ENCODE measurements around the gene PIGH. TPM values are rescaled to one million over a fixed set of nuclear protein-coding genes. Genes with fewer than 3 reads are reported as not detected.

The PIGH gene
- total and polyA plus RNA-seq, 2 of the 13 experiments (the other 11 are each of a cell fraction or from before 2014, with no cell fraction given): 30.0 to 43.5 TPM

DNA sequence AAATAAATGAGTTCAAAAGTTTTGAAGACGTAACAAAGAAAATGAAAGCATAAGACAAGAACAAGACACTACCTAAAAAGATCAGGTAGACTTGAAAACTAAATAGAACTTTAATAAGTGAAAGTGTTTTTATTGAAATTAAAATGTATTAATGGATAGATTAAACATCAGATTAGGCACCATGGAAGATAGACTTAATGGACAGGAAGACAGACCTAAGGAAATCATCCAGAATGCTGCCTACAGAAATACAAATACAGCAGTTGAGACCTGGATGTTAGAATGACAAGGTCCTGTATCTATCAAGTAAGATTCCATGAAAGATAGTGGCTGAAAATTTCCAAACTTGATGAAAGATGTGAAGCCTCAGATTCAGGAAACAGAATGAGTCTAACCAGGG, 55.5 kb downstream of the PIGH start:
- no TSS peak for BruUV-seq (replicated peaks)
- no peak for ATAC-seq
- intact Hi-C loops (cut with micrococcal nuclease; ENCODE audit: unreplicated experiment): no loop called here
- TF ChIP-seq ZNF180 (CRISPR knock-in tag; IDR thresholded peaks at IDR 0.05; ENCODE audit: borderline replicate concordance, low read depth) (no peak), STAG1 (CRISPR knock-in tag; IDR thresholded peaks at IDR 0.05) (no peak), ZKSCAN8 (CRISPR knock-in tag; IDR thresholded peaks at IDR 0.05; ENCODE audit: borderline replicate concordance) (no peak), FOXM1 (CRISPR knock-in tag; IDR thresholded peaks at IDR 0.05) (no peak), MIXL1 (CRISPR knock-in tag; IDR thresholded peaks at IDR 0.05) (no peak), THYN1 (CRISPR knock-in tag; IDR thresholded peaks at IDR 0.05; ENCODE audit: borderline replicate concordance, low read depth) (no peak), DR1 (CRISPR knock-in tag; IDR thresholded peaks at IDR 0.05) (no peak), AKAP8 (CRISPR knock-in tag; IDR thresholded peaks at IDR 0.05) (no peak), MTA1 (CRISPR knock-in tag; IDR thresholded peaks at IDR 0.05; ENCODE audit: borderline replicate concordance) (no peak), ZNF670 (CRISPR knock-in tag; IDR thresholded peaks at IDR 0.05; ENCODE audit: borderline replicate concordance) (no peak), NBN (conservative IDR thresholded peaks at IDR 0.05) (no peak), HOXA3 (CRISPR knock-in tag; IDR thresholded peaks at IDR 0.05) (no peak), RFXAP (CRISPR knock-in tag; IDR thresholded peaks at IDR 0.05; ENCODE audit: borderline replicate concordance) (no peak), ZFY (CRISPR knock-in tag; IDR thresholded peaks at IDR 0.05) (no peak)
- TF ChIP-seq, protein P1, sequence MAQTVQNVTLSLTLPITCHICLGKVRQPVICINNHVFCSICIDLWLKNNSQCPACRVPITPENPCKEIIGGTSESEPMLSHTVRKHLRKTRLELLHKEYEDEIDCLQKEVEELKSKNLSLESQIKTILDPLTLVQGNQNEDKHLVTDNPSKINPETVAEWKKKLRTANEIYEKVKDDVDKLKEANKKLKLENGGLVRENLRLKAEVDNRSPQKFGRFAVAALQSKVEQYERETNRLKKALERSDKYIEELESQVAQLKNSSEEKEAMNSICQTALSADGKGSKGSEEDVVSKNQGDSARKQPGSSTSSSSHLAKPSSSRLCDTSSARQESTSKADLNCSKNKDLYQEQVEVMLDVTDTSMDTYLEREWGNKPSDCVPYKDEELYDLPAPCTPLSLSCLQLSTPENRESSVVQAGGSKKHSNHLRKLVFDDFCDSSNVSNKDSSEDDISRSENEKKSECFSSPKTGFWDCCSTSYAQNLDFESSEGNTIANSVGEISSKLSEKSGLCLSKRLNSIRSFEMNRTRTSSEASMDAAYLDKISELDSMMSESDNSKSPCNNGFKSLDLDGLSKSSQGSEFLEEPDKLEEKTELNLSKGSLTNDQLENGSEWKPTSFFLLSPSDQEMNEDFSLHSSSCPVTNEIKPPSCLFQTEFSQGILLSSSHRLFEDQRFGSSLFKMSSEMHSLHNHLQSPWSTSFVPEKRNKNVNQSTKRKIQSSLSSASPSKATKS (CRISPR knock-in tag; IDR thresholded peaks at IDR 0.05): no peak
- TF ChIP-seq, protein P2, sequence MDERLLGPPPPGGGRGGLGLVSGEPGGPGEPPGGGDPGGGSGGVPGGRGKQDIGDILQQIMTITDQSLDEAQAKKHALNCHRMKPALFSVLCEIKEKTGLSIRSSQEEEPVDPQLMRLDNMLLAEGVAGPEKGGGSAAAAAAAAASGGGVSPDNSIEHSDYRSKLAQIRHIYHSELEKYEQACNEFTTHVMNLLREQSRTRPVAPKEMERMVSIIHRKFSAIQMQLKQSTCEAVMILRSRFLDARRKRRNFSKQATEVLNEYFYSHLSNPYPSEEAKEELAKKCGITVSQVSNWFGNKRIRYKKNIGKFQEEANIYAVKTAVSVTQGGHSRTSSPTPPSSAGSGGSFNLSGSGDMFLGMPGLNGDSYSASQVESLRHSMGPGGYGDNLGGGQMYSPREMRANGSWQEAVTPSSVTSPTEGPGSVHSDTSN (CRISPR knock-in tag; IDR thresholded peaks at IDR 0.05): no peak
- TF ChIP-seq, protein P3, sequence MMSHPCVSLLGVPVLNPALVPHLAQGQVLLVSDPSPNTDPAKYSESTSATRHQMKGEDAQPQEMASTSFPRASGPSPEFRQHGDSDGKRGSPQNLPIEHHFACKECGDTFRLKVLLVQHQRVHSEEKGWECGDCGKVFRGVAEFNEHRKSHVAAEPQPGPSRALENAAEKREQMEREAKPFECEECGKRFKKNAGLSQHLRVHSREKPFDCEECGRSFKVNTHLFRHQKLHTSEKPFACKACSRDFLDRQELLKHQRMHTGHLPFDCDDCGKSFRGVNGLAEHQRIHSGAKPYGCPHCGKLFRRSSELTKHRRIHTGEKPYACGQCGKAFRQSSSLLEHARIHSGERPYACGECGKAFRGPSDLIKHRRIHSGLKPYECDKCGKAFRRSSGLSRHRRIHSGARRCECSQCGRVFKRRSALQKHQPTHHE (CRISPR knock-in tag; IDR thresholded peaks at IDR 0.05; ENCODE audit: borderline replicate concordance): no peak
- TF ChIP-seq, protein P4, sequence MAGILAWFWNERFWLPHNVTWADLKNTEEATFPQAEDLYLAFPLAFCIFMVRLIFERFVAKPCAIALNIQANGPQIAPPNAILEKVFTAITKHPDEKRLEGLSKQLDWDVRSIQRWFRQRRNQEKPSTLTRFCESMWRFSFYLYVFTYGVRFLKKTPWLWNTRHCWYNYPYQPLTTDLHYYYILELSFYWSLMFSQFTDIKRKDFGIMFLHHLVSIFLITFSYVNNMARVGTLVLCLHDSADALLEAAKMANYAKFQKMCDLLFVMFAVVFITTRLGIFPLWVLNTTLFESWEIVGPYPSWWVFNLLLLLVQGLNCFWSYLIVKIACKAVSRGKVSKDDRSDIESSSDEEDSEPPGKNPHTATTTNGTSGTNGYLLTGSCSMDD (CRISPR knock-in tag; IDR thresholded peaks at IDR 0.05): no peak
- TF ChIP-seq, protein P5, sequence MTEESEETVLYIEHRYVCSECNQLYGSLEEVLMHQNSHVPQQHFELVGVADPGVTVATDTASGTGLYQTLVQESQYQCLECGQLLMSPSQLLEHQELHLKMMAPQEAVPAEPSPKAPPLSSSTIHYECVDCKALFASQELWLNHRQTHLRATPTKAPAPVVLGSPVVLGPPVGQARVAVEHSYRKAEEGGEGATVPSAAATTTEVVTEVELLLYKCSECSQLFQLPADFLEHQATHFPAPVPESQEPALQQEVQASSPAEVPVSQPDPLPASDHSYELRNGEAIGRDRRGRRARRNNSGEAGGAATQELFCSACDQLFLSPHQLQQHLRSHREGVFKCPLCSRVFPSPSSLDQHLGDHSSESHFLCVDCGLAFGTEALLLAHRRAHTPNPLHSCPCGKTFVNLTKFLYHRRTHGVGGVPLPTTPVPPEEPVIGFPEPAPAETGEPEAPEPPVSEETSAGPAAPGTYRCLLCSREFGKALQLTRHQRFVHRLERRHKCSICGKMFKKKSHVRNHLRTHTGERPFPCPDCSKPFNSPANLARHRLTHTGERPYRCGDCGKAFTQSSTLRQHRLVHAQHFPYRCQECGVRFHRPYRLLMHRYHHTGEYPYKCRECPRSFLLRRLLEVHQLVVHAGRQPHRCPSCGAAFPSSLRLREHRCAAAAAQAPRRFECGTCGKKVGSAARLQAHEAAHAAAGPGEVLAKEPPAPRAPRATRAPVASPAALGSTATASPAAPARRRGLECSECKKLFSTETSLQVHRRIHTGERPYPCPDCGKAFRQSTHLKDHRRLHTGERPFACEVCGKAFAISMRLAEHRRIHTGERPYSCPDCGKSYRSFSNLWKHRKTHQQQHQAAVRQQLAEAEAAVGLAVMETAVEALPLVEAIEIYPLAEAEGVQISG (CRISPR knock-in tag; IDR thresholded peaks at IDR 0.05): no peak

More for the DNA sequence above, 55.5 kb downstream of the PIGH start:
- Histone ChIP-seq H3K27ac (ENCODE audit: extremely low read length, insufficient read depth, low read length) (no peak overlapping the region), H2AFZ (ENCODE audit: low read length) (no peak overlapping the region), H3K9me3 (ENCODE audit: low read length) (no peaks in the 10 kb centered on the region), H3K36me3 (replicated peaks in 1 of 2; ENCODE audit: control insufficient read depth in 1 of 2, insufficient read depth in 2 of 2, low read length in 2 of 2) (peaks cover 4 to 9% of the 10 kb centered on the region in 2 experiments; a peak in 2 of 5 replicates), H3K4me3 (replicated peaks in 1 of 3; ENCODE audit: insufficient read depth in 1 of 3, low read depth in 2 of 3, low read length in 3 of 3) (no peak overlapping the region), H3K79me2 (ENCODE audit: insufficient read depth, low read length) (no peaks in the 10 kb centered on the region), H4K20me1 (ENCODE audit: insufficient read depth, low read length) (no peaks in the 10 kb centered on the region), H3K27me3 (ENCODE audit: control insufficient read depth in 1 of 2, insufficient read depth in 2 of 2, low read length in 2 of 2) (no peaks in the 10 kb centered on the region), H3K4me1 (ENCODE audit: insufficient read depth, low read length) (no peaks in the 10 kb centered on the region), H3K4me2 (ENCODE audit: low read depth, low read length) (no peak overlapping the region), H3K9ac (ENCODE audit: insufficient read depth, low read depth, low read length) (no peak overlapping the region)
- WGBS (ENCODE audit: low lambda C conversion rate): 98% methylated on average over 1 of the region's 1 CpG
- in situ Hi-C loops (cut with HindIII; ENCODE audit: extremely low pct_ligation_motif_present, low pct_unique_long_range_greater_than_20kb): no loop called here
- ChIA-PET POLR2A (no interaction called here), CTCF (ENCODE audit: low intra/inter-chr PET ratio, low total read pairs) (no interaction called here)
- FAIRE-seq (no peak), DNase-seq (ENCODE audit: low spot score) (no peak)

Measured in HepG2 (cell line).